GM21447 (cell line): ENCODE measurements around the gene VSX1.

Experiments used
- ATAC-seq: cut with Tn5 transposase; IDR thresholded peaks from one replicate; pipeline ENCODE4 v1.9.1; 2021; ENCODE audit not compliant: unreplicated experiment

Gene VSX1

DNA sequence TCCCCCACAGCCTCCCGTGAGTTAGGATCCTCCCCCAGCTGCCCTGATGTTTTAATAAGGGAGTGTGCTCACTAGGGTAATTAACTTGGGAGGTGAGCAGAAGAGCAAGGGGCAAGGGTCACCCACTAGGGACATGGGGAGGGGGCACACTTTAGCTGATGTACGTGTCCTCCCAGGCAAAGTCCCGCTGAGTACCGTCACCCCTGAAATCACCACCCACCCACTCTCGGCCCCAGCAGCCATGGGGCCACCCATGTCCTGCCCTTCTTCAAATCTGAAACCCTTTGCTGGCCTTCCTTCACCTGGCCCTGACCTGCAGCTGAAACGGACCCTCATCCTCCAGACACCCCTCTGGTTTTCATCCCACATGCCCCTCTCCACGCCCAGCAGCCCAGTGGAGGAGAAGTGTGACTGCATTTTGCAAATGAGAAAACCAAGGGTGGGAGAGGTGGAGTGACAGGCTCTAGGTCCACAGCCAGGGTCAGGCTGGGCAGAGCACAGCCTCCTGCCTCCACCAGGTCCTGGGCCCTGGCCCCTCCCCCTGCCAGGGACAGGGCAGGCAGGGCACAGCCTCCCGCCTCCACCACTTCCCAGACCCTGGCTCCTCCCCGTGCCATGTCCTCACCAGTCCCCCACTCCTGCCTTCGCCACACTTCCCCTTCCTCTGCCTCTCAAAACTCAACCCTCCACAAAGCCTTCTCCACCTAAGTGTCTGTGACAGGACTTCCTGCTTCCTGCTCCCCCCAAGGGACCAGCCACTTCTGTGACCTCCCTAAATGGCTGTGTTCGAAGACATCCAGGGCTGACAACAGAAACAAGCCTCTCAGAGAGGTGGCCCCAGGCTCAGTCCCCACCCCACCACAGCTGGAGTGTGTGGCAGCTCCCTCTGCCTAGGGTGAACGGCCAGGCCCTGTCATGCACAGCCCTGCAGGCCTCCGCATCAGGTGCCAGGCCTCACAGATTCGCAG lies 39.1 kb downstream of the VSX1 start:
- ATAC-seq, result peak; percentile 94

DNA sequence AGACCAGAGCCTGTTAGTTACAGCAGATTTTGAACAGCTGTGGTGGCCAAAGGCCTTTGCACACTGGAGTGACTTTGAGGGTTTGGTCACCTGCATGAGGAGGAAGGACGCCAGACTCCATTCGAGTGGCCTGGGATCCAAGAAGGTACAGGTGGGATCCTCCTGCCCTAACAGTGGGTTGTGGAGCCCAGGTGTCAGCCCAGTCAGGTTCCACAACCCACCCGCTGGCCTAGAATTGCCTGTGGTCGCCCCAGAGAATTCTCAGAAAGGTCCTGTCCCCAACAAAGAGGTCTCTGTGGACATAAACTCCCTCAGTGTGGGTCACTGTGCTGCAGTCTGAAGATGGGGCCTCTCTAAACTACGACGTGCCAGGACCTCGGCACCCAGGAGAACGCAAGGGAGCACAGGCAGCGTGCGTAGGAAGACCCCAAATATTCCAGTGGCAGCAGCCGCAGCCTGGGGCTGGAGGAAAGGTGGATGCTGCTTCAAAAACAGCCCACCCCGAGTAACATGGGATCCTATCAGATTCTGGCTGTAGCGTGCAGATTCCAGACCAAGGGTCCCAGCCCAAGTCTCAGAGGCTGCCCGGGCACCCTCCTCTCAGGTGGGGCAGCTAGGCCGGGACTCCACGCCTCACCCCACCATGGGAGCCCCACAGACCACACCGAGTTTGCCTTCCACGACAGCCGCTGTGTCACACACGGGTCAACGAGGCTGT lies 40.0 kb downstream of the VSX1 start:
- ATAC-seq, result no peak

- no peak for ATAC-seq
These were observed 41.5 kb downstream of the VSX1 start for GRCh38 chr20:25040438-25040831.

DNA sequence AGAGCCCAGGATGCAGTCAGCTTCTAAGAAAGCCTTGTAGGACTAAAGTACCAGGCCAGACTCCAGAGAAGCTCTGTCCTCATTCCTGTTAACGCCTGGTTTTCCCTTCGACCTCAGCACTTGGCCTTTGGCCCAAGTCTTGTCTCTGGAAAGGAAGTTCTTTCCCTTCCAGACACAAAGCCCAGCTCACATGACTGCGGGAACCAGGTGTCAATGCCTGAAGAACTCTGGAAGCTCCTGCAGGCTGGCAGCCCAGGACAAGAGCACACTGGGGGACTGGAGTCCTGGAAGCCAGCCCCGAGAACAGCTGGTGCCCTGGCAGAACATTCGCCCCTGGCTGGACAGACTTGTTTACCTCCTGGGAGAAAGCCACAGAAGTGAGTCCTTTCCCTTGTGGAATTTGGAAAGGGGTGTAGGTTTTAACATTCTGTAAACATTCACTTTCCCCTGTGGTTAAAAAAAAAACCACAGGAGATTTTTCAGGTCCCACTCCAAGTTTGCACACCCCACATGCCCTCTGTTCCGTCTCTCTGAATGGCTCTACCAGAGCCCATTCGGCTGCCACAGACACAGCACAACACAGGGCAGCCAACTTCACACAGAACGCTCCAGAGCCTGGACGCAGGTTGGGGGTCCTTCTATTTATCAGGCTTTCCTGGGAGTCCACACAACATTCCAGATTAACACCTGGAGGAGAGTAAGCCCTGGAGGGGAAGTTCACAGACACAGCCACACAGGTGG lies 42.1 kb downstream of the VSX1 start:
- no peak for ATAC-seq

DNA sequence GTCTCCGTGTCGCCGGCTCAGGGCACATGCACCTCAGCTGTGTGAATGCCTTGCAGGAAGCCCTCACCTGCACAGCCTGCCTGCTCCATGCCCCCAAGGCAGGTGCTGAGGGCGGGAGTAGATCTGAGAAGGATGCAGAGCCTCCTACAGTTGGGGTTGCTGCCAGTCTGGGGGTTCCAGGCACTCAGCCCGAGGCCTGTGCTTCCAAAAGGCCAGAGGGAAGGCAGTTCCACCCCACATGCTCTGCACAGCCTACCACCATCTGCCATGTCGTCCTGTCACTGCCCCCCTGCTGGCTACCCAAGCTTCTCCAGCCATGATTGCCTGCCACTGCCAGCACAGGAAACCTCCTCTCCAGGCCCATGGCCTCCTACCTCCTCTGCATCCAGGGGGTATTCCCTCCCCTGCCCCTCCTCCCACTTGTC lies 43.3 kb downstream of the VSX1 start:
- ATAC-seq, result no peak

GRCh38 chr20:25038103-25038410 lies 43.9 kb downstream of the VSX1 start:
- ATAC-seq, result no peak

GRCh38 chr20:25037288-25038102 lies 44.4 kb downstream of the VSX1 start:
- no peak for ATAC-seq

- ATAC-seq, result no peak
These were observed 45.5 kb downstream of the VSX1 start for GRCh38 chr20:25036331-25036936.

DNA sequence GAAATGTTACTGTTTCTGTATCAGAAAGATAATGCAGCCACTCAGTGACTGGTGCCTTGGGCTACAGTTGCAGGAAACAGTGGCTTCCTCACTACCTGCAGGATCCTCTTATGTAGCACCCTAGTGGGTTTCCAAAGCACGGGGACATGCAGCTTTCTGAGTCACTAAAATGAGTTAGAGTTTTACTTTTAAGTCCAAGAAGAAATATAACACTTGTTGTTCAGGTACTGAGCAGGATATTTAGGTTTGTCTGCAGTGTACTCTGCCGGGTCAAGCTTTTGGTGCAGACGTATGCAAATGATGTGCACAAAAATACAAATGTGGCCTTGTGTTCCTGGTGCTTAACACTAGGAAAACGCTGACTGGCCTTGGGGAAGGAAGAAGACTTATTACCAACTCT lies 46.0 kb downstream of the VSX1 start:
- no peak for ATAC-seq

- no peak for ATAC-seq
These were observed 48.0 kb downstream of the VSX1 start for GRCh38 chr20:25033924-25034300.

- ATAC-seq, result no peak
These were observed 48.5 kb downstream of the VSX1 start for GRCh38 chr20:25033265-25033923.

DNA sequence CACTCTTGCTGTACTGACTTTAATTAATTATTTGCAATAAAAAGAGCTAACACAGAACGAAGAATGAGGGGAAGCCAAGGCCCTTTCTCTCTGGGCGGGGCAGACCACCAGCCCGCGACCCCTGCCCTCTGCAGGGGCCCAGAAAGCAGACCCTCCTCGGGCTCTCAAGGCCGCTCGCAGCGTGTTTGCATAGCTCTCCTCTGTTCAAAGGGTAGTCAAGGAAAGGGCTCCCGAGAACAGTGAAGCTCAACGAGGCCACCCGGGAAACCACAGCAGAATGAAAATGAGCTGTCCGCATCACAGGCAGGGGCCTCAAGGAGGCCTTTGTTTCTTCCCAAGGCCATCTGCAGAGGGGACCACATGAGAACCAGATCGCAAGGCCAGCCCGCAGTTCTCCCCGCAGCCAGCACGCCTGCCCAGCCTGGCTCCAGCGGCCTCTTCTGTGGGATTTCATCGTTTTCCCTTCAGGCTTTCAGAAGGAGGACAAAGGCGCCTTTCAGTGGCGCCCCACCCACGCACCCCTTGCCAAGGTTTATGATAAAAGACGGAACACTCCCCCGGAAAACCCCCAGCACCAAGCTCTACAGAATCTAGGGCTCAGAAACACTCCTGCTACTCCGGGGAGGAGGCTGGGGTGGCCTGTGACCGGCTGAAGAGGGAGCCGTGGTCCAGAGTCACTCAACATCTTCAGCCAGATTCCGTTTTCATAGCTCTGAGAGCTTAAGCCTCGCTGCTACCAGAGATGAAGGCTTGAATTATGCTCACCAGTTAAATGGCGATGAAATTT lies 49.3 kb downstream of the VSX1 start:
- ATAC-seq, result no peak

- ATAC-seq, result no peak
These were observed 49.9 kb downstream of the VSX1 start for GRCh38 chr20:25032065-25032477.

DNA sequence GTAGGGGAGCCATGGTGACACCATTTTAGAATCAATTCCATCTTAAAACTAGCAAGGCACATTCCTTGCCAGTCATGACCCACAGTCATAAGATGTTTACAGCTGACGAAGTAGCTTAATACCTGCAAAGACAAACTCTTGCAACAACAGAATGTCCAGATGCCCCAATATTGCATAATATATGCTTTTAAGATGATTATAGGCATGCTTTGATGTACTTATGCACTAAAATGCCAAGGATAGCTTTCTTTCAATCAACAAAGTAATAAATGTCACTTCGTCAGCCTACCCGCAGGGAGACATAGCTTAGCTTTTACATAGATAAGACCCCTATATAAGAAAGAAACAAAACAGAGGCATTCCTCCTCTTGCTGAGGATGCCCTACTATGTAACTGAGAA lies 50.7 kb downstream of the VSX1 start:
- no peak for ATAC-seq

DNA sequence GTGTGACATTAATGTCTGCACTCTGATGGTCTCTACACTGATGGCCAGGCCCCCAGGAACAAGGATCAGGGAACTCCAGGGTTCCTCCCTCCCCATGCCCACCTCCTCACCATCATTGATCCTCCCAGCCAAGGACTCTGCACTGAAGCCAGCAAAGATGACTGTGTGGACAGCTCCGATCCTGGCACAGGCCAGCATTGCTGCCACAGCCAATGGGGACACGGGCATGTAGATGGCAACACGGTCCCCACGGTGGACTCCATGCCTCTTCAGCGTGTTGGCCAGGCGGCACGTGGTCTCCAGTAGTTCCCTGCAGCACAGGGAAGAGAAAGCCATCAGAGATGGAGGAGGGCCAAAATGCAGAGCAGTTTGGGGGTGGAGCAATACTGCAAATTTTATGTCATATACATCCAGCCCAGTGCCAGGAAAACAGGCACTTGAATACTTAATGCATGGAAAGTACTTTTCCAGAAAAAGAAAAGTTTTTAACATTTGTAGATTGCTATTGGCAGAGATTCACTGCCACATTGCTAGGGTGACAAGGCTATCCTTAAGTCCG lies 51.2 kb downstream of the VSX1 start:
- no peak for ATAC-seq

- no peak for ATAC-seq
These were observed 51.8 kb downstream of the VSX1 start for GRCh38 chr20:25030007-25030648.

DNA sequence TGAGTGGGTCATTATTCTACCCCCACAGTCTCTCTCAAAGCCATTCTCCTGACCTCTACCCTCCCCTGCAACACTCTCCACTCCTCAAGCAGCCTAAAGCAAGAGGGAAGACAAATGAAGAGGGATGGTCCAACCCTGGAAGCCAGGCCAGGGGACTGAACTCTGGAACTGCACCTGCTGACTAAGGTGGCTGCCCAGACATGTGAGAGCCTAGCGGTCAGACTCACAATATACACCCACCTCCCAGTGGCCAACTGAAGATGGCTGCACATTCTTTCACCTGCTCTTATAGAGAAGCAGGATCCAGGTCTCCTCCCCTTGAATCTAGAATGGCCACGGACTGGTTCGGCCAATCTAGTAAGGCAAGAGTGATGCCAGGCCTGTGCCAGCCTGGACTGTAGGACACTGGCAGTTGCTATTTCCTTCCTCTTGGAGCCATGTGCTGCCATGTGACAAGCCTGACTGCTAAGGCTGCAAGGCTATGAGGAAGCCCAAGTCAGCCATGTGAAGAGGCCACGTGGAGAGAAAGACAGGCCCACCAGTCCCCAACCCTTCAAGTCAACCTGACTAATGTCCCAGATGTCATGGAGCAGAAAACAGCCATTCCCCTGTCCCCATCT lies 55.8 kb downstream of the VSX1 start:
- no peak for ATAC-seq
